Measurements from ENCODE around the gene ZBTB20.

Gene ZBTB20

GRCh38 chr3:114600571-114600970 lies 546.5 kb downstream of the ZBTB20 start:
- Histone ChIP-seq H3K79me2 (ENCODE audit: control insufficient read depth, low read length) (no peaks in the 10 kb centered on the region), H3K36me3 (ENCODE audit: control insufficient read depth, low read length) (no peaks in the 10 kb centered on the region), H4K20me1 (ENCODE audit: control insufficient read depth, insufficient read depth, low read depth, low read length) (no peaks in the 10 kb centered on the region), H3K4me1 (ENCODE audit: control insufficient read depth, low read length) (no peaks in the 10 kb centered on the region), H3K9me2 (replicated peaks; ENCODE audit: control insufficient read depth, low read length) (no peaks in the 10 kb centered on the region), H3K27me3 (ENCODE audit: control insufficient read depth, low read length) (no peaks in the 10 kb centered on the region), H3K27ac (ENCODE audit: low read depth, low read length) (no peak overlapping the region), H3K4me3 (ENCODE audit: low read length) (no peak overlapping the region), H3F3A (ENCODE audit: control insufficient read depth, insufficient read depth) (no peaks in the 10 kb centered on the region), H3K4me2 (ENCODE audit: low read length) (no peak overlapping the region), H3K9me3 (ENCODE audit: control insufficient read depth, insufficient read depth, low read length) (no peaks in the 10 kb centered on the region)
- no peak for TF ChIP-seq CTCF (IDR thresholded peaks at IDR 0.05; ENCODE audit: low read depth, low read length, poor library complexity, severe bottlenecking)
- no peak for TF ChIP-seq EZH2phosphoT487 (IDR thresholded peaks at IDR 0.05; ENCODE audit: borderline replicate concordance, low read length)

GRCh38 chr3:114597871-114598270 lies 549.2 kb downstream of the ZBTB20 start:
- H3K36me3 ChIP-seq (ENCODE audit: control insufficient read depth, low read length), result no peaks in the 10 kb centered on the region
- H3F3A ChIP-seq (ENCODE audit: control insufficient read depth, insufficient read depth), result no peaks in the 10 kb centered on the region
- no peak overlapping the region for H3K4me3 ChIP-seq (ENCODE audit: low read length)
- TF ChIP-seq CTCF (IDR thresholded peaks at IDR 0.05; ENCODE audit: low read depth, low read length, poor library complexity, severe bottlenecking) (no peak), EZH2phosphoT487 (IDR thresholded peaks at IDR 0.05; ENCODE audit: borderline replicate concordance, low read length) (no peak)
- H3K9me2 ChIP-seq (replicated peaks; ENCODE audit: control insufficient read depth, low read length), result no peaks in the 10 kb centered on the region
- H3K27me3 ChIP-seq (ENCODE audit: control insufficient read depth, low read length), result no peaks in the 10 kb centered on the region
- no peaks in the 10 kb centered on the region for H3K4me1 ChIP-seq (ENCODE audit: control insufficient read depth, low read length)
- no peaks in the 10 kb centered on the region for H4K20me1 ChIP-seq (ENCODE audit: control insufficient read depth, insufficient read depth, low read depth, low read length)
- no peaks in the 10 kb centered on the region for H3K9me3 ChIP-seq (ENCODE audit: control insufficient read depth, insufficient read depth, low read length)
- no peak overlapping the region for H3K4me2 ChIP-seq (ENCODE audit: low read length)
- H3K27ac ChIP-seq (ENCODE audit: low read depth, low read length), result no peak overlapping the region
- no peaks in the 10 kb centered on the region for H3K79me2 ChIP-seq (ENCODE audit: control insufficient read depth, low read length)

- H3K4me2 ChIP-seq (ENCODE audit: low read length), result no peak overlapping the region
- no peaks in the 10 kb centered on the region for H3K36me3 ChIP-seq (ENCODE audit: control insufficient read depth, low read length)
- no peaks in the 10 kb centered on the region for H3K9me3 ChIP-seq (ENCODE audit: control insufficient read depth, insufficient read depth, low read length)
- H4K20me1 ChIP-seq (ENCODE audit: control insufficient read depth, insufficient read depth, low read depth, low read length), result no peaks in the 10 kb centered on the region
- no peaks in the 10 kb centered on the region for H3K27me3 ChIP-seq (ENCODE audit: control insufficient read depth, low read length)
- no peak overlapping the region for H3K4me3 ChIP-seq (ENCODE audit: low read length)
- no peaks in the 10 kb centered on the region for H3F3A ChIP-seq (ENCODE audit: control insufficient read depth, insufficient read depth)
- no peaks in the 10 kb centered on the region for H3K9me2 ChIP-seq (replicated peaks; ENCODE audit: control insufficient read depth, low read length)
- H3K79me2 ChIP-seq (ENCODE audit: control insufficient read depth, low read length), result no peaks in the 10 kb centered on the region
- no peak overlapping the region for H3K27ac ChIP-seq (ENCODE audit: low read depth, low read length)
- TF ChIP-seq CTCF (IDR thresholded peaks at IDR 0.05; ENCODE audit: low read depth, low read length, poor library complexity, severe bottlenecking) (peak; percentile 42), EZH2phosphoT487 (IDR thresholded peaks at IDR 0.05; ENCODE audit: borderline replicate concordance, low read length) (no peak)
- H3K4me1 ChIP-seq (ENCODE audit: control insufficient read depth, low read length), result no peaks in the 10 kb centered on the region
These were observed 550.1 kb downstream of the ZBTB20 start for GRCh38 chr3:114597012-114597411.

GRCh38 chr3:114596147-114596546 lies 550.9 kb downstream of the ZBTB20 start:
- H3K4me1 ChIP-seq (ENCODE audit: control insufficient read depth, low read length), result no peaks in the 10 kb centered on the region
- H3K4me3 ChIP-seq (ENCODE audit: low read length), result no peak overlapping the region
- no peak overlapping the region for H3K27ac ChIP-seq (ENCODE audit: low read depth, low read length)
- no peaks in the 10 kb centered on the region for H3K9me2 ChIP-seq (replicated peaks; ENCODE audit: control insufficient read depth, low read length)
- no peaks in the 10 kb centered on the region for H3F3A ChIP-seq (ENCODE audit: control insufficient read depth, insufficient read depth)
- no peaks in the 10 kb centered on the region for H4K20me1 ChIP-seq (ENCODE audit: control insufficient read depth, insufficient read depth, low read depth, low read length)
- no peak overlapping the region for H3K4me2 ChIP-seq (ENCODE audit: low read length)
- H3K9me3 ChIP-seq (ENCODE audit: control insufficient read depth, insufficient read depth, low read length), result no peaks in the 10 kb centered on the region
- H3K79me2 ChIP-seq (ENCODE audit: control insufficient read depth, low read length), result no peaks in the 10 kb centered on the region
- H3K27me3 ChIP-seq (ENCODE audit: control insufficient read depth, low read length), result no peaks in the 10 kb centered on the region
- TF ChIP-seq EZH2phosphoT487 (IDR thresholded peaks at IDR 0.05; ENCODE audit: borderline replicate concordance, low read length) (no peak), CTCF (IDR thresholded peaks at IDR 0.05; ENCODE audit: low read depth, low read length, poor library complexity, severe bottlenecking) (no peak)
- H3K36me3 ChIP-seq (ENCODE audit: control insufficient read depth, low read length), result no peaks in the 10 kb centered on the region
